Spleen (tissue), 11 donors: Measurements from ENCODE around the gene CACNA2D1. TPM values are rescaled to one million over a fixed set of nuclear protein-coding genes. Genes with fewer than 3 reads are reported as not detected.

ENCODE experiments used
- DNase-seq: peaks from one replicate; pipeline ENCODE4 v3.0.0-alpha.2; 2020
- H3K27ac ChIP-seq, 8 donors: fragments of 200-600 bp; sonication (generic) in 7 of 8; 1 replicate in 4 of 8; 2 replicates in 4 of 8; pipeline versions ENCODE4 v1.5.0 to v1.8.0; 2016 to 2021; ENCODE audit warnings: inconsistent platforms in 4 of 8, mild to moderate bottlenecking in 4 of 8, moderate library complexity in 1 of 8
- H3K27me3 ChIP-seq, 7 donors: fragments of 200-600 bp; sonication (generic) in 6 of 7; replicated peaks in 1 of 7; 1 replicate in 4 of 7; 2 replicates in 3 of 7; pipeline versions ENCODE4 v1.5.0 to v1.8.0; 2016 to 2021; ENCODE audit warnings: inconsistent platforms in 3 of 7, mild to moderate bottlenecking in 1 of 7
- H3K36me3 ChIP-seq, 6 donors: fragments of 200-600 bp; sonication (generic) in 5 of 6; 1 replicate in 4 of 6; 2 replicates in 2 of 6; pipeline versions ENCODE4 v1.5.0 to v1.8.0; 2016 to 2021; ENCODE audit warnings: inconsistent platforms in 2 of 6
- H3K4me1 ChIP-seq, 6 donors: fragments of 200-600 bp; sonication (generic) in 5 of 6; 1 replicate in 3 of 6; 2 replicates in 3 of 6; pipeline versions ENCODE4 v1.5.0 to v1.8.0; 2016 to 2021; ENCODE audit warnings: inconsistent platforms in 3 of 6
- H3K4me3 ChIP-seq, 8 donors: fragments of 200-600 bp; sonication (generic) in 7 of 8; 1 replicate in 4 of 8; 2 replicates in 4 of 8; pipeline versions ENCODE4 v1.5.0 to v1.8.0; 2016 to 2021; ENCODE audit warnings: inconsistent platforms in 4 of 8, mild to moderate bottlenecking in 4 of 8, moderate library complexity in 2 of 8
- H3K9me3 ChIP-seq, 8 donors: fragments of 200-600 bp; sonication (generic) in 7 of 8; 1 replicate in 4 of 8; 2 replicates in 4 of 8; pipeline versions ENCODE4 v1.5.0 to v1.8.0; 2016 to 2021; ENCODE audit warnings: inconsistent platforms in 4 of 8
- POLR2A ChIP-seq, 3 donors: fragments of 450-650 bp; IDR thresholded peaks; one replicate each; pipeline ENCODE4 v1.5.1; 2017; ENCODE audit warnings: antibody characterized with exemption in 3 of 3, mild to moderate bottlenecking in 1 of 3
- POLR2AphosphoS5 ChIP-seq, 3 donors: sonication (generic); formaldehyde crosslinking; IDR thresholded peaks; one replicate each; pipeline ENCODE4 v1.5.1; 2017; ENCODE audit warnings: antibody characterized with exemption in 3 of 3
- WGBS, 5 donors: extraction: QIAGEN DNeasy Blood & Tissue Kit in 3 of 5; methylation state at CpG; one replicate each; pipeline versions ENCODE4 v1.1.5 to v1.1.7; 2013 to 2018; 5-methylcytosine and 5-hydroxymethylcytosine counted together
- intact Hi-C: fragments of 100-400 bp; cut with DNase I; formaldehyde crosslinking; loops from one replicate; pipeline ENCODE4 v1.15.0; 2023; ENCODE audit warnings: low total_unique reads
- polyA plus RNA-seq, 3 donors: library from polyadenylated mRNA; stranded (reverse); fragments of 200-250 nt; gene quantifications; one replicate each; pipeline ENCODE4 v1.2.1, GENCODE V29; 2013
- total RNA-seq, 7 donors: library from RNA; depleted of rRNA in 3 of 7; stranded (reverse); fragments of >200 nt in 3 of 7; fragmentation: NEBNext Ultra II Directional in 4 of 7; extraction: Animal tissue kit (Norgen Biotek cat#: 25700) in 4 of 7; gene quantifications; one replicate each; pipeline versions ENCODE4 v1.1.0 to v1.2.1, GENCODE V29; 2016 to 2021
- TF ChIP-seq, protein P1 (sequence below), 11 experiments: fragments of 200-600 bp in 7 of 11; fragments of 450-650 bp in 4 of 11; sonication (generic) in 4 of 11; IDR thresholded peaks in 8 of 11; conservative IDR thresholded peaks in 3 of 11; 1 replicate in 7 of 11; 2 replicates in 4 of 11; pipeline versions ENCODE4 v1.4.0 to v1.8.0; 2016 to 2021; ENCODE audit warnings: antibody characterized with exemption in 11 of 11, inconsistent platforms in 4 of 11, mild to moderate bottlenecking in 1 of 11
- donor health status: healthy with polysubstance abuse.
- donor health status: DM: no; HTN: no; CAD: no; lungs with moderate emphysema.
- donor health status: DM: no; HTN: no; CAD: no.
- donor health status: Bipolar disorder and iron deficiency.
- donor health status: healthy.
- donor health status: DM: no; HTN: no; CAD: no.
- donor health status: DM: yes; HTN: yes; CAD: no.

The CACNA2D1 gene
- total and polyA plus RNA-seq, 10 donors, result 1.7 to 24.0 (median 15.2) TPM

DNA sequence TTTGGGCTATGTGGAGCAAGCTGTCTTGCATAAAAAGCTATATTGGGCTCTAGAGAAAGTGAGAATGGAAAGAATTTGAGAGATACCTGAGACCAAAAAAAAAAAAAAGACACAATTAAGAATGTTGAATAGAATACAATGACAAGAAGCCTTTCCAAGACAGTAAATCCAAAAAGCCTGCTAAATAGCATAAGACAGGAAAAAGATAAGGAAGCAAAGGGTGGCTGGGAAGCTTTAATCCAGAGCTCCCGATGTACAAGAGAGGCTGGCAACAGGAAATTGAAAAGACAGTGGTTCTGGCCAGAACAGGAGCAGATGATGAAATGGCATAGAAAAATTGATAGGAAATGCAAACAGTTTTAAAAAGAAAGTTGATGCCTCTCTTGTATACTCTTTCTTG, 174.9 kb downstream of the CACNA2D1 start:
- intact Hi-C loops, result no loop called here
- H3K9me3 ChIP-seq, result no peaks in the 10 kb centered on the region
- DNase-seq, result no peak
- H3K4me1 ChIP-seq, result no peaks in the 10 kb centered on the region
- no peak overlapping the region for H3K27ac ChIP-seq
- no peaks in the 10 kb centered on the region for H3K27me3 ChIP-seq
- H3K36me3 ChIP-seq, result no peaks in the 10 kb centered on the region
- WGBS, 5 donors, result 20 to 46% (median 43%) methylated on average over 1 of the region's 1 CpG
- no peak for TF ChIP-seq POLR2A (IDR thresholded peaks at IDR 0.05)
- TF ChIP-seq POLR2AphosphoS5 (IDR thresholded peaks at IDR 0.05), result no peak
- TF ChIP-seq, protein P1, sequence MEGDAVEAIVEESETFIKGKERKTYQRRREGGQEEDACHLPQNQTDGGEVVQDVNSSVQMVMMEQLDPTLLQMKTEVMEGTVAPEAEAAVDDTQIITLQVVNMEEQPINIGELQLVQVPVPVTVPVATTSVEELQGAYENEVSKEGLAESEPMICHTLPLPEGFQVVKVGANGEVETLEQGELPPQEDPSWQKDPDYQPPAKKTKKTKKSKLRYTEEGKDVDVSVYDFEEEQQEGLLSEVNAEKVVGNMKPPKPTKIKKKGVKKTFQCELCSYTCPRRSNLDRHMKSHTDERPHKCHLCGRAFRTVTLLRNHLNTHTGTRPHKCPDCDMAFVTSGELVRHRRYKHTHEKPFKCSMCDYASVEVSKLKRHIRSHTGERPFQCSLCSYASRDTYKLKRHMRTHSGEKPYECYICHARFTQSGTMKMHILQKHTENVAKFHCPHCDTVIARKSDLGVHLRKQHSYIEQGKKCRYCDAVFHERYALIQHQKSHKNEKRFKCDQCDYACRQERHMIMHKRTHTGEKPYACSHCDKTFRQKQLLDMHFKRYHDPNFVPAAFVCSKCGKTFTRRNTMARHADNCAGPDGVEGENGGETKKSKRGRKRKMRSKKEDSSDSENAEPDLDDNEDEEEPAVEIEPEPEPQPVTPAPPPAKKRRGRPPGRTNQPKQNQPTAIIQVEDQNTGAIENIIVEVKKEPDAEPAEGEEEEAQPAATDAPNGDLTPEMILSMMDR (IDR thresholded peaks at IDR 0.05 in 8 of 11, conservative IDR thresholded peaks at IDR 0.05 in 3 of 11), result no peak
- no peak overlapping the region for H3K4me3 ChIP-seq

GRCh38 chr7:82266081-82266480, 177.5 kb downstream of the CACNA2D1 start:
- intact Hi-C loops, result no loop called here

GRCh38 chr7:82264783-82265305, 178.7 kb downstream of the CACNA2D1 start:
- no peak for DNase-seq

More at GRCh38 chr7:82266081-82266480, 177.5 kb downstream of the CACNA2D1 start:
- H3K4me1 ChIP-seq, result no peaks in the 10 kb centered on the region
- H3K9me3 ChIP-seq, result no peaks in the 10 kb centered on the region
- no peak overlapping the region for H3K27ac ChIP-seq
- H3K4me3 ChIP-seq, result no peak overlapping the region
- no peak for TF ChIP-seq POLR2AphosphoS5 (IDR thresholded peaks at IDR 0.05)
- TF ChIP-seq POLR2A (IDR thresholded peaks at IDR 0.05), result no peak
- TF ChIP-seq, protein P1 (IDR thresholded peaks at IDR 0.05 in 8 of 11, conservative IDR thresholded peaks at IDR 0.05 in 3 of 11), result no peak
- no peaks in the 10 kb centered on the region for H3K36me3 ChIP-seq
- H3K27me3 ChIP-seq, result no peaks in the 10 kb centered on the region
- DNase-seq, result no peak

DNA sequence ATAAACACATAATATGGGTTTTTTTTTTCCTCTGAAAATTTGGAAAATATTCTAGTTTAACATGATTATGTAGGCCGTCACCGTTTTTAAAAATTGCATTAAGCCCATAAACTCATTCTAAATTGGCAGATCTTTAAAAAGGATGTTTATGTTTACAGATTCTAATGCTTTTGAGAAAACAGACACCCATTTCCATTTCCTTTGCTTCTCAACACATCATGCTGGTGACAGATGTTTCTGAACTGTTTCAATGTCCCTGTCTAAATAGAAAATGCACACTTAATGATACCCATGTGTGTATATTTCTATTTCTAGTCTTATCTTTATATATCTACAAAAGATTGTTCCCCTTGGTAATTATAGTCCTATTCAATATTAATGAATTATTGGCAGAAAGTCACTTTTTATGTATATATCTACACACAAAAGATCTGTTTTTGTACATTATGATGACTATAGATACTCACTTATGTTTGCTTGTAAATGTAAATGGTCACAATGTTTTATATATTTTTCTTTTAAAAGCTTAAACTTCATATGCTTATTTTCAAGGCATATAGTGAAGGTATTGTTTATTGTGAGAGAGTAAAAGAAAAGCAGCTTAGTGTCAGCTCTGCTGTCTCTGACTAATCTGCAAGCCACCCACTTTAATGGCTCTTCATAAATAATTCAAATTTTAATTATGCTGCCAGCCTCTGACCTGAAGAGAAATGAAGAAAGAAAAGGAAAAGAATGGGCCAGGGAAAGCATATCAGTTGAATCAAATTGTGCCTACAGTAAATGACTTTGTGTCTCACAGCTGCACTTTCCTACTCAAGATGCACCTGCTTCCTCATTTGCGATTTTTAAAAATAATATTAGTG, 179.4 kb downstream of the CACNA2D1 start:
- intact Hi-C loops, result no loop called here
- Histone ChIP-seq H3K36me3 (no peaks in the 10 kb centered on the region), H3K27me3 (no peaks in the 10 kb centered on the region), H3K4me1 (no peaks in the 10 kb centered on the region), H3K27ac (no peak overlapping the region), H3K9me3 (no peaks in the 10 kb centered on the region), H3K4me3 (no peak overlapping the region)
- DNase-seq, result no peak
- 68 to 77% (median 77%) methylated on average over 3 of the region's 3 CpGs for WGBS, 5 donors
- no peak for TF ChIP-seq POLR2AphosphoS5 (IDR thresholded peaks at IDR 0.05)
- TF ChIP-seq, protein P1 (IDR thresholded peaks at IDR 0.05 in 8 of 11, conservative IDR thresholded peaks at IDR 0.05 in 3 of 11), result no peak
- no peak for TF ChIP-seq POLR2A (IDR thresholded peaks at IDR 0.05)

More at GRCh38 chr7:82264783-82265305, 178.7 kb downstream of the CACNA2D1 start:
- H3K36me3 ChIP-seq, result no peaks in the 10 kb centered on the region
- no peak for TF ChIP-seq POLR2A (IDR thresholded peaks at IDR 0.05)
- TF ChIP-seq, protein P1 (IDR thresholded peaks at IDR 0.05 in 8 of 11, conservative IDR thresholded peaks at IDR 0.05 in 3 of 11), result no peak
- no peak for TF ChIP-seq POLR2AphosphoS5 (IDR thresholded peaks at IDR 0.05)
- H3K27ac ChIP-seq, result no peak overlapping the region
- no peak overlapping the region for H3K4me3 ChIP-seq
- intact Hi-C loops, result no loop called here
- no peaks in the 10 kb centered on the region for H3K27me3 ChIP-seq
- no peaks in the 10 kb centered on the region for H3K4me1 ChIP-seq
- 73 to 80% (median 80%) methylated on average over 3 of the region's 3 CpGs for WGBS, 5 donors
- no peaks in the 10 kb centered on the region for H3K9me3 ChIP-seq
